ENCODE results near the gene MPL. TPM values are rescaled to one million over a fixed set of nuclear protein-coding genes. Genes with fewer than 3 reads are reported as not detected.

MPL gene
- total and polyA plus RNA-seq, 2 of the 13 experiments (the other 11 are each of a cell fraction or from before 2014, with no cell fraction given), result not detected

DNA sequence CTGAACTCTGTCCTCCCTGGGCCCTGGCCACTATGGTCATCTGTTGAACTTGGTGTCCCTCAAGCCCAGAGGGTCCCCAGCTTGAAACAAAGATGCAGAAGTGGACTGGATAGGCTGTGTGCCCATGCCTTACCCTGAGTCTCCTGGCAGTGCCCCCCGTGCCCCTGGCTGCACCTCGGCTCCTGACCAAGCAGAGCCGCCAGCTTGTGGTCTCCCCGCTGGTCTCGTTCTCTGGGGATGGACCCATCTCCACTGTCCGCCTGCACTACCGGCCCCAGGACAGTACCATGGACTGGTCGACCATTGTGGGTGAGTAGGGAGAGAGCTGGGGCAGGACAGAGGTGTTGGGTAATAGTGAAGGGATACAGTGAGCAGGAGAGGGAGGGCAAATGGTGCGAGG lies 26.1 kb upstream of the MPL start (continued):
- TF ChIP-seq ZNF512B (CRISPR knock-in tag; IDR thresholded peaks at IDR 0.05; ENCODE audit: borderline replicate concordance) (no peak), ZNF30 (CRISPR knock-in tag; IDR thresholded peaks at IDR 0.05) (no peak)

GRCh38 chr1:43312212-43312623 lies 25.4 kb upstream of the MPL start:
- Histone ChIP-seq H3K4me1 (ENCODE audit: insufficient read depth, low read length) (peaks cover 31% of the 10 kb centered on the region), H2AFZ (ENCODE audit: low read length) (no peak overlapping the region), H3K27me3 (ENCODE audit: control insufficient read depth in 1 of 2, insufficient read depth in 2 of 2, low read length in 2 of 2) (peaks cover 1 to 53% of the 10 kb centered on the region in 2 experiments; a peak in 4 of 5 replicates), H3K36me3 (replicated peaks in 1 of 2; ENCODE audit: control insufficient read depth in 1 of 2, insufficient read depth in 2 of 2, low read length in 2 of 2) (no peaks in the 10 kb centered on the region), H3K79me2 (ENCODE audit: insufficient read depth, low read length) (no peaks in the 10 kb centered on the region), H3K9ac (ENCODE audit: insufficient read depth, low read depth, low read length) (no peak overlapping the region), H3K9me3 (ENCODE audit: low read length) (no peaks in the 10 kb centered on the region), H3K4me2 (ENCODE audit: low read depth, low read length) (peak overlapping the region; percentile 18; the same call in 1 of the 2 replicates), H3K4me3 (replicated peaks in 1 of 3; ENCODE audit: insufficient read depth in 1 of 3, low read depth in 2 of 3, low read length in 3 of 3) (no peak overlapping the region), H3K27ac (ENCODE audit: extremely low read length, insufficient read depth, low read length) (no peak overlapping the region), H4K20me1 (ENCODE audit: insufficient read depth, low read length) (no peaks in the 10 kb centered on the region)
- ChIA-PET POLR2A (no interaction called here), CTCF (ENCODE audit: low intra/inter-chr PET ratio, low total read pairs) (no interaction called here)
- in situ Hi-C loops (cut with HindIII; ENCODE audit: extremely low pct_ligation_motif_present, low pct_unique_long_range_greater_than_20kb) (no loop called here), intact Hi-C loops (cut with micrococcal nuclease; ENCODE audit: unreplicated experiment) (no loop called here)
- ATAC-seq, result no peak
- DNase-seq (ENCODE audit: low spot score), result no peak
- 25% methylated on average over 5 of the region's 19 CpGs for WGBS (ENCODE audit: low lambda C conversion rate)
- FAIRE-seq, result no peak
- BruUV-seq (replicated peaks), result no TSS peak
- no peak for TF ChIP-seq MAZ (IDR thresholded peaks at IDR 0.05; ENCODE audit: borderline replicate concordance, low read depth, low read length)
- TF ChIP-seq MAZ (CRISPR knock-in tag; IDR thresholded peaks at IDR 0.05; ENCODE audit: low read depth), result 0 out of 2 replicates have a peak, but pooled peaks have one; percentile 23
- TF ChIP-seq ARNTL (CRISPR knock-in tag; IDR thresholded peaks at IDR 0.05), result no peak
- TF ChIP-seq, protein P1, sequence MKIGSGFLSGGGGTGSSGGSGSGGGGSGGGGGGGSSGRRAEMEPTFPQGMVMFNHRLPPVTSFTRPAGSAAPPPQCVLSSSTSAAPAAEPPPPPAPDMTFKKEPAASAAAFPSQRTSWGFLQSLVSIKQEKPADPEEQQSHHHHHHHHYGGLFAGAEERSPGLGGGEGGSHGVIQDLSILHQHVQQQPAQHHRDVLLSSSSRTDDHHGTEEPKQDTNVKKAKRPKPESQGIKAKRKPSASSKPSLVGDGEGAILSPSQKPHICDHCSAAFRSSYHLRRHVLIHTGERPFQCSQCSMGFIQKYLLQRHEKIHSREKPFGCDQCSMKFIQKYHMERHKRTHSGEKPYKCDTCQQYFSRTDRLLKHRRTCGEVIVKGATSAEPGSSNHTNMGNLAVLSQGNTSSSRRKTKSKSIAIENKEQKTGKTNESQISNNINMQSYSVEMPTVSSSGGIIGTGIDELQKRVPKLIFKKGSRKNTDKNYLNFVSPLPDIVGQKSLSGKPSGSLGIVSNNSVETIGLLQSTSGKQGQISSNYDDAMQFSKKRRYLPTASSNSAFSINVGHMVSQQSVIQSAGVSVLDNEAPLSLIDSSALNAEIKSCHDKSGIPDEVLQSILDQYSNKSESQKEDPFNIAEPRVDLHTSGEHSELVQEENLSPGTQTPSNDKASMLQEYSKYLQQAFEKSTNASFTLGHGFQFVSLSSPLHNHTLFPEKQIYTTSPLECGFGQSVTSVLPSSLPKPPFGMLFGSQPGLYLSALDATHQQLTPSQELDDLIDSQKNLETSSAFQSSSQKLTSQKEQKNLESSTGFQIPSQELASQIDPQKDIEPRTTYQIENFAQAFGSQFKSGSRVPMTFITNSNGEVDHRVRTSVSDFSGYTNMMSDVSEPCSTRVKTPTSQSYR (CRISPR knock-in tag; IDR thresholded peaks at IDR 0.05; ENCODE audit: borderline replicate concordance), result no peak
- TF ChIP-seq RCOR2 (CRISPR knock-in tag; IDR thresholded peaks at IDR 0.05), result no peak
- TF ChIP-seq, protein P2, sequence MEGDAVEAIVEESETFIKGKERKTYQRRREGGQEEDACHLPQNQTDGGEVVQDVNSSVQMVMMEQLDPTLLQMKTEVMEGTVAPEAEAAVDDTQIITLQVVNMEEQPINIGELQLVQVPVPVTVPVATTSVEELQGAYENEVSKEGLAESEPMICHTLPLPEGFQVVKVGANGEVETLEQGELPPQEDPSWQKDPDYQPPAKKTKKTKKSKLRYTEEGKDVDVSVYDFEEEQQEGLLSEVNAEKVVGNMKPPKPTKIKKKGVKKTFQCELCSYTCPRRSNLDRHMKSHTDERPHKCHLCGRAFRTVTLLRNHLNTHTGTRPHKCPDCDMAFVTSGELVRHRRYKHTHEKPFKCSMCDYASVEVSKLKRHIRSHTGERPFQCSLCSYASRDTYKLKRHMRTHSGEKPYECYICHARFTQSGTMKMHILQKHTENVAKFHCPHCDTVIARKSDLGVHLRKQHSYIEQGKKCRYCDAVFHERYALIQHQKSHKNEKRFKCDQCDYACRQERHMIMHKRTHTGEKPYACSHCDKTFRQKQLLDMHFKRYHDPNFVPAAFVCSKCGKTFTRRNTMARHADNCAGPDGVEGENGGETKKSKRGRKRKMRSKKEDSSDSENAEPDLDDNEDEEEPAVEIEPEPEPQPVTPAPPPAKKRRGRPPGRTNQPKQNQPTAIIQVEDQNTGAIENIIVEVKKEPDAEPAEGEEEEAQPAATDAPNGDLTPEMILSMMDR (CRISPR knock-in tag; IDR thresholded peaks at IDR 0.05), result peak; percentile 39; the same call in 1 of the 2 replicates
- TF ChIP-seq ZNF724P (CRISPR knock-in tag; IDR thresholded peaks at IDR 0.05; ENCODE audit: borderline replicate concordance), result no peak
- TF ChIP-seq ZNF687 (CRISPR knock-in tag; IDR thresholded peaks at IDR 0.05), result 0 out of 2 replicates have a peak, but pooled peaks have one; percentile 37
- 0 out of 2 replicates have a peak, but pooled peaks have one; percentile 28 for TF ChIP-seq EED (CRISPR knock-in tag; IDR thresholded peaks at IDR 0.05)

Data from HepG2 (cell line).